IMR-90 (cell line): ENCODE results near the gene AQP9. TPM values are rescaled to one million over a fixed set of nuclear protein-coding genes. Genes with fewer than 3 reads are reported as not detected.

ENCODE experiments used
- ATAC-seq: fragments of 200-7000 bp; cut with Tn5 transposase; 2 replicates; pipeline ENCODE4 v1.9.1; 2020; ENCODE audit warnings: low read depth, mild to moderate bottlenecking, moderate library complexity
- BruUV-seq: library from RNA; stranded (reverse); fragments of 400-500 nt; replicated peaks from 2 replicates; lab custom pipeline; 2021; lab: Mats Ljungman, UMichigan
- CTCF ChIA-PET: fragments of 300-600 bp; formaldehyde crosslinking; extraction: SDS; loops from one replicate; lab custom pipeline; 2021; ENCODE audit warnings: antibody characterized with exemption; lab: Yijun Ruan, JAX
- POLR2A ChIA-PET: fragments of 300-600 bp; sonication (Branson Sonifier 250); formaldehyde crosslinking; loops from one replicate; lab custom pipeline; 2022; ENCODE audit warnings: antibody characterized with exemption; ENCODE audit not compliant: unreplicated experiment; lab: Charles Lee
- DNase-seq: peaks from one replicate; pipeline ENCODE4 v3.0.0; 2013
- H2AFZ ChIP-seq: replicated peaks from 2 replicates; pipeline ENCODE3; 2013; ENCODE audit warnings: low read length, mild to moderate bottlenecking; ENCODE audit not compliant: poor library complexity
- H2AK5ac ChIP-seq: 2 replicates; pipeline ENCODE4 v1.6.1; 2013; ENCODE audit warnings: low read depth, low read length, inconsistent platforms
- H2AK9ac ChIP-seq: replicated peaks from 2 replicates; pipeline ENCODE3; 2013; ENCODE audit warnings: mild to moderate bottlenecking, low read depth, low read length, moderate library complexity; ENCODE audit not compliant: poor library complexity
- H2BK120ac ChIP-seq: 2 replicates; pipeline ENCODE4 v1.6.1; 2013; ENCODE audit warnings: low read depth, low read length, inconsistent platforms
- H2BK15ac ChIP-seq: 3 replicates; pipeline ENCODE4 v1.6.1; 2013; ENCODE audit warnings: low read depth, low read length, inconsistent platforms
- H2BK20ac ChIP-seq: 2 replicates; pipeline ENCODE4 v1.6.1; 2013; ENCODE audit warnings: low read depth, mild to moderate bottlenecking, inconsistent platforms, low read length, moderate library complexity
- H2BK5ac ChIP-seq: 2 replicates; pipeline ENCODE4 v1.6.1; 2013; ENCODE audit warnings: mild to moderate bottlenecking, low read depth, low read length, inconsistent platforms; ENCODE audit not compliant: poor library complexity, severe bottlenecking
- H3K14ac ChIP-seq: replicated peaks from 2 replicates; pipeline ENCODE4 v1.6.1; 2013; ENCODE audit warnings: low read depth, low read length, inconsistent platforms
- H3K18ac ChIP-seq: 2 replicates; pipeline ENCODE4 v1.6.1; 2013; ENCODE audit warnings: low read depth, low read length, control low read depth
- H3K23ac ChIP-seq: 2 replicates; pipeline ENCODE4 v1.6.1; 2013; ENCODE audit warnings: low read depth, low read length, inconsistent platforms
- H3K27ac ChIP-seq: 2 replicates; pipeline ENCODE4 v1.5.1; 2013; ENCODE audit warnings: mild to moderate bottlenecking, control low read depth, low read length; ENCODE audit not compliant: insufficient read depth
- H3K27me3 ChIP-seq: 2 replicates; pipeline ENCODE4 v1.6.1; 2013; ENCODE audit warnings: low read length; ENCODE audit not compliant: control insufficient read depth, insufficient read depth
- H3K36me3 ChIP-seq: 2 replicates; pipeline ENCODE4 v1.6.1; 2013; ENCODE audit warnings: low read length, mixed read lengths; ENCODE audit not compliant: control insufficient read depth, insufficient read depth
- H3K4ac ChIP-seq: 2 replicates; pipeline ENCODE4 v1.6.1; 2013; ENCODE audit warnings: low read depth, low read length, inconsistent platforms
- H3K4me1 ChIP-seq: 2 replicates; pipeline ENCODE4 v1.6.1; 2013; ENCODE audit warnings: low read length, mixed read lengths; ENCODE audit not compliant: control insufficient read depth, insufficient read depth
- H3K4me2 ChIP-seq: 2 replicates; pipeline ENCODE4 v1.6.1; 2013; ENCODE audit warnings: low read depth, mild to moderate bottlenecking, control low read depth, low read length, moderate library complexity
- H3K4me3 ChIP-seq: 2 replicates; pipeline ENCODE4 v1.5.1; 2013; ENCODE audit warnings: low read depth, mild to moderate bottlenecking, control low read depth, low read length, moderate library complexity; ENCODE audit not compliant: insufficient read depth
- H3K56ac ChIP-seq: 2 replicates; pipeline ENCODE4 v1.6.1; 2013; ENCODE audit warnings: low read length, inconsistent platforms; ENCODE audit not compliant: insufficient read depth; ENCODE audit errors: extremely low read depth
- H3K79me1 ChIP-seq, 2 experiments: 2 replicates each; pipeline ENCODE4 v1.6.1; 2013; ENCODE audit warnings: low read length in 2 of 2, inconsistent platforms in 1 of 2, low read depth in 1 of 2
- H3K9ac ChIP-seq: 2 replicates; pipeline ENCODE4 v1.6.1; 2013; ENCODE audit warnings: low read depth, low read length, control low read depth
- H3K9me1 ChIP-seq: 2 replicates; pipeline ENCODE4 v1.6.1; 2013; ENCODE audit warnings: low read length, inconsistent platforms; ENCODE audit not compliant: insufficient read depth
- H3K9me3 ChIP-seq: 2 replicates; pipeline ENCODE4 v1.6.1; 2013; ENCODE audit warnings: low read length; ENCODE audit not compliant: control insufficient read depth, insufficient read depth
- H4K20me1 ChIP-seq: 2 replicates; pipeline ENCODE4 v1.6.1; 2013; ENCODE audit warnings: low read length, inconsistent platforms; ENCODE audit not compliant: insufficient read depth
- H4K5ac ChIP-seq: 2 replicates; pipeline ENCODE4 v1.6.1; 2013; ENCODE audit warnings: mild to moderate bottlenecking, low read depth, low read length, control low read depth
- H4K8ac ChIP-seq, 2 experiments: 2 replicates each; pipeline ENCODE4 v1.6.1; 2013; ENCODE audit warnings: low read depth in 2 of 2, low read length in 2 of 2, control low read depth in 1 of 2, inconsistent platforms in 1 of 2
- H4K91ac ChIP-seq: 2 replicates; pipeline ENCODE4 v1.6.1; 2013; ENCODE audit warnings: low read depth, low read length, inconsistent platforms; ENCODE audit not compliant: insufficient read depth
- CEBPB ChIP-seq: IDR thresholded peaks from 2 replicates; pipeline ENCODE4 v1.6.1; 2012; ENCODE audit warnings: low read depth, low read length, improper control_type of control experiment
- ELK1 ChIP-seq: fragments of 150-350 bp; IDR thresholded peaks from 2 replicates; pipeline ENCODE4 v1.6.1; 2016; ENCODE audit warnings: low read depth, mild to moderate bottlenecking, low read length, moderate library complexity, borderline replicate concordance
- FOS ChIP-seq: fragments of 150-350 bp; IDR thresholded peaks from 2 replicates; pipeline ENCODE4 v1.6.1; 2016; ENCODE audit warnings: low read depth, low read length
- MAFK ChIP-seq: IDR thresholded peaks from 2 replicates; pipeline ENCODE4 v1.6.1; 2012; ENCODE audit warnings: low read depth, low read length, improper control_type of control experiment
- MXI1 ChIP-seq: IDR thresholded peaks from 2 replicates; pipeline ENCODE4 v1.6.1; 2012; ENCODE audit warnings: low read depth, mild to moderate bottlenecking, low read length, moderate library complexity, borderline replicate concordance
- NFE2L2 ChIP-seq: fragments of 150-350 bp; IDR thresholded peaks from 2 replicates; pipeline ENCODE4 v1.6.1; 2016; ENCODE audit warnings: low read depth, mild to moderate bottlenecking, low read length
- RAD21 ChIP-seq: IDR thresholded peaks from 2 replicates; pipeline ENCODE4 v1.6.1; 2012; ENCODE audit warnings: low read length, improper control_type of control experiment
- RFX5 ChIP-seq: IDR thresholded peaks from 2 replicates; pipeline ENCODE4 v1.8.0; 2012; ENCODE audit warnings: low read depth, mild to moderate bottlenecking, low read length, moderate library complexity
- SMC3 ChIP-seq: fragments of 150-350 bp; IDR thresholded peaks from 2 replicates; pipeline ENCODE4 v1.6.1; 2016; ENCODE audit warnings: low read depth, mild to moderate bottlenecking, antibody characterized with exemption, low read length, moderate library complexity
- WGBS, 2 experiments: methylation state at CpG; one replicate each; pipeline versions ENCODE4 v1.1.5 to v1.1.7; 2013; ENCODE audit warnings: missing lambda C conversion rate in 2 of 2; ENCODE audit not compliant: insufficient read length in 1 of 2; ENCODE audit errors: extremely low coverage in 2 of 2; 5-methylcytosine and 5-hydroxymethylcytosine counted together
- dilution Hi-C: fragments of 300-500 bp; cut with HindIII; formaldehyde crosslinking; loops from one replicate; pipeline ENCODE4 v1.14.3; 2018; ENCODE audit warnings: low sequenced_read_pairs; ENCODE audit not compliant: unreplicated experiment
- in situ Hi-C: fragments of 300-500 bp; cut with MboI; formaldehyde crosslinking; loops from 3 replicates; pipeline ENCODE4 v1.14.3; 2019; ENCODE audit warnings: low sequenced_read_pairs, inconsistent platforms, mixed read lengths
- intact Hi-C: fragments of 100-400 bp; cut with micrococcal nuclease; formaldehyde crosslinking; loops from 2 replicates; pipeline ENCODE4 v1.10.0; 2022
- polyA plus RNA-seq, 3 experiments: library from polyadenylated mRNA; depleted of rRNA; stranded (reverse); fragments of >200 nt; gene quantifications; 2 replicates each; pipeline ENCODE4 v1.2.3, GENCODE V29; 2012; ENCODE audit warnings: low replicate concordance in 1 of 3
- total RNA-seq: library from RNA; depleted of rRNA; stranded (reverse); fragments of >200 nt; gene quantifications from 2 replicates; pipeline ENCODE4 v1.2.3, GENCODE V29; 2012

Gene AQP9
- total and polyA plus RNA-seq, 2 of the 4 experiments (the other 2 are of a cell fraction) = not detected

- Histone ChIP-seq H4K5ac (no peak overlapping the region), H4K20me1 (no peaks in the 10 kb centered on the region), H3K14ac (no peak overlapping the region), H3K56ac (no peak overlapping the region), H2AK9ac (no peak overlapping the region), H4K8ac (no peak overlapping the region), H3K9me1 (no peaks in the 10 kb centered on the region), H2BK5ac (no peak overlapping the region), H3K4me3 (no peak overlapping the region), H3K27ac (no peak overlapping the region), H3K9me3 (no peaks in the 10 kb centered on the region), H3K36me3 (no peaks in the 10 kb centered on the region), H2BK120ac (no peak overlapping the region), H3K18ac (no peak overlapping the region), H2AFZ (no peak overlapping the region), H3K4me2 (no peak overlapping the region), H3K4me1 (no peaks in the 10 kb centered on the region), H3K23ac (no peak overlapping the region), H3K79me1 (no peaks in the 10 kb centered on the region), H3K4ac (no peak overlapping the region), H2AK5ac (no peak overlapping the region), H2BK15ac (no peak overlapping the region), H3K9ac (no peak overlapping the region), H2BK20ac (no peak overlapping the region), H4K91ac (no peak overlapping the region), H3K27me3 (no peaks in the 10 kb centered on the region; the same call in 1 of the 2 replicates)
- dilution Hi-C loops = no loop called here
- no CpG with 5 or more reads among the region's 1 CpG for WGBS, 2 experiments
- in situ Hi-C loops = no loop called here
- DNase-seq (no peak), ATAC-seq (no peak)
- CTCF ChIA-PET = no interaction called here
- intact Hi-C loops = no loop called here
- BruUV-seq = no TSS peak
- TF ChIP-seq NFE2L2 (no peak), MAFK (no peak), ELK1 (no peak), SMC3 (no peak), FOS (no peak), MXI1 (no peak), CEBPB (no peak), RAD21 (no peak), RFX5 (no peak)
- POLR2A ChIA-PET = no interaction called here
These were observed 495 bp upstream of the AQP9 start for GRCh38 chr15:58137686-58138085.
